K562 (cell line): ENCODE data around the gene RGS17. TPM values are rescaled to one million over a fixed set of nuclear protein-coding genes. Genes with fewer than 3 reads are reported as not detected.

ENCODE experiments used
- ATAC-seq: fragments of 200-7000 bp; cut with Tn5 transposase; 3 replicates; pipeline ENCODE4 v1.9.1; 2020; ENCODE audit warnings: moderate library complexity
- BruUV-seq: library from RNA; stranded (reverse); fragments of 400-500 nt; replicated peaks from 2 replicates; lab custom pipeline; 2021; lab: Mats Ljungman, UMichigan
- CTCF ChIA-PET: fragments of 300-600 bp; formaldehyde crosslinking; extraction: SDS; loops from one replicate; lab custom pipeline; 2021; ENCODE audit warnings: low intra/inter-chr PET ratio; lab: Yijun Ruan, JAX
- POLR2A ChIA-PET: fragments of 300-600, 350-650 bp; sonication (Branson Sonifier 250); formaldehyde crosslinking; extraction: SDS; loops from one replicate; lab custom pipeline; 2021; ENCODE audit warnings: antibody characterized with exemption, inconsistent platforms; lab: Yijun Ruan, JAX
- DNase-seq, 4 experiments: peaks; one replicate each; pipeline versions ENCODE4 v3.0.0 to v3.0.0-alpha.2; 2011 to 2018; ENCODE audit warnings: low spot score in 3 of 4, mixed read lengths in 3 of 4; ENCODE audit errors: extremely low read depth in 1 of 4
- FAIRE-seq: peaks from 2 replicates; lab custom pipeline; 2011; peaks lifted over from hg19 to GRCh38; lab: Jason Lieb, UNC
- H2AFZ ChIP-seq: 2 replicates; pipeline ENCODE4 v1.6.0; 2011; ENCODE audit warnings: low read depth, low read length, control low read depth, inconsistent platforms
- H3K27ac ChIP-seq: fragments of 200-600 bp; 3 replicates; pipeline ENCODE4 v1.8.0; 2011; ENCODE audit warnings: low read depth, mild to moderate bottlenecking, control low read depth, inconsistent platforms, low read length, moderate library complexity, mixed read lengths; ENCODE audit errors: extremely low read depth
- H3K27me3 ChIP-seq, 2 experiments: fragments of 300-600 bp in 1 of 2; 2 replicates in 1 of 2; 3 replicates in 1 of 2; pipeline versions ENCODE4 v1.6.0 to v1.8.0; 2011; ENCODE audit warnings: inconsistent platforms in 2 of 2, low read length in 2 of 2, mild to moderate bottlenecking in 1 of 2, mixed read lengths in 1 of 2, moderate library complexity in 1 of 2; ENCODE audit not compliant: control insufficient read depth in 2 of 2, insufficient read depth in 2 of 2
- H3K36me3 ChIP-seq: fragments of 300-600 bp; 3 replicates; pipeline ENCODE4 v1.8.0; 2011; ENCODE audit warnings: mild to moderate bottlenecking, low read length, inconsistent platforms; ENCODE audit not compliant: control insufficient read depth, insufficient read depth
- H3K4me1 ChIP-seq, 2 experiments: fragments of 200-600 bp in 1 of 2; replicated peaks in 1 of 2; 2 replicates in 1 of 2; 3 replicates in 1 of 2; pipeline versions ENCODE4 v1.5.1 to v1.8.0; 2011; ENCODE audit warnings: inconsistent platforms in 2 of 2, low read length in 2 of 2, mild to moderate bottlenecking in 1 of 2, mixed read lengths in 1 of 2, moderate library complexity in 1 of 2; ENCODE audit not compliant: control insufficient read depth in 2 of 2, insufficient read depth in 2 of 2
- H3K4me2 ChIP-seq: 2 replicates; pipeline ENCODE4 v1.6.1; 2011; ENCODE audit warnings: low read length, control low read depth, inconsistent platforms, mixed read lengths; ENCODE audit not compliant: insufficient read depth
- H3K4me3 ChIP-seq: fragments of 200-600 bp; sonication (generic), shearing (Covaris generic); 2 replicates; pipeline ENCODE4 v1.5.1; 2016; ENCODE audit warnings: control low read depth, inconsistent platforms
- H3K79me2 ChIP-seq: fragments of 200-600 bp; 3 replicates; pipeline ENCODE4 v1.8.0; 2011; ENCODE audit warnings: low read length, inconsistent platforms; ENCODE audit not compliant: control insufficient read depth, insufficient read depth
- H3K9ac ChIP-seq, 2 experiments: 2 replicates each; pipeline versions ENCODE4 v1.6.0 to v1.6.1; 2011; ENCODE audit warnings: low read depth in 2 of 2, low read length in 2 of 2, control low read depth in 1 of 2, inconsistent platforms in 1 of 2, mild to moderate bottlenecking in 1 of 2, mixed read lengths in 1 of 2; ENCODE audit not compliant: insufficient read depth in 1 of 2
- H3K9me1 ChIP-seq: one replicate; pipeline ENCODE4 v1.6.0; 2011; ENCODE audit warnings: inconsistent platforms, mild to moderate bottlenecking, low read length, moderate library complexity; ENCODE audit not compliant: control insufficient read depth, insufficient read depth
- H3K9me3 ChIP-seq: replicated peaks from 2 replicates; pipeline ENCODE4 v1.5.1; 2011; ENCODE audit warnings: low read depth, low read length, inconsistent platforms; ENCODE audit not compliant: control insufficient read depth, insufficient read depth
- H4K20me1 ChIP-seq: replicated peaks from 2 replicates; pipeline ENCODE4 v1.6.1; 2011; ENCODE audit warnings: low read length, inconsistent platforms, mixed read lengths; ENCODE audit not compliant: control insufficient read depth, insufficient read depth
- BCLAF1 ChIP-seq, 2 experiments: fragments of 450-650 bp in 1 of 2; IDR thresholded peaks; 2 replicates each; pipeline ENCODE4 v1.6.1; 2011 to 2017; ENCODE audit warnings: low read depth in 2 of 2, antibody characterized with exemption in 1 of 2, borderline replicate concordance in 1 of 2, low read length in 1 of 2, mild to moderate bottlenecking in 1 of 2, mixed read lengths in 1 of 2; ENCODE audit not compliant: control insufficient read depth in 1 of 2
- HDAC2 ChIP-seq: fragments of 450-650 bp; IDR thresholded peaks from 2 replicates; pipeline ENCODE4 v1.6.1; 2016; ENCODE audit warnings: mild to moderate bottlenecking
- POLR2AphosphoS5 ChIP-seq: IDR thresholded peaks from 2 replicates; pipeline ENCODE4 v1.6.1; 2011; ENCODE audit warnings: mild to moderate bottlenecking, low read depth, low read length, moderate library complexity; ENCODE audit not compliant: control insufficient read depth, insufficient read depth
- PTRF ChIP-seq: fragments of 450-650 bp; IDR thresholded peaks from 2 replicates; pipeline ENCODE4 v1.6.1; 2016; ENCODE audit warnings: mild to moderate bottlenecking, missing genetic modification characterization, missing compliant biosample characterization
- ZNF12 ChIP-seq: sonication (generic); formaldehyde crosslinking; IDR thresholded peaks from 2 replicates; pipeline ENCODE4 v1.4.0; 2020; ENCODE audit warnings: mild to moderate bottlenecking, missing genetic modification reagents
- WGBS: fragments of 100-300 bp; shearing (Covaris generic); methylation state at CpG from one replicate; pipeline ENCODE4 v1.1.6; 2016; ENCODE audit warnings: low coverage, mixed read lengths; ENCODE audit not compliant: insufficient coverage; ENCODE audit errors: missing lambda C conversion rate; 5-methylcytosine and 5-hydroxymethylcytosine counted together
- in situ Hi-C: fragments of 300-500 bp; cut with MboI; formaldehyde crosslinking; loops from 4 replicates; pipeline ENCODE4 v1.15.0; 2018; ENCODE audit warnings: inconsistent platforms, mixed read lengths
- intact Hi-C: fragments of 100-400 bp; cut with micrococcal nuclease; formaldehyde crosslinking; loops from 2 replicates; pipeline ENCODE4 v1.14.2; 2022
- polyA plus RNA-seq, 8 experiments: library from polyadenylated mRNA; depleted of rRNA in 4 of 8; stranded (reverse) in 5 of 8; unstranded in 3 of 8; fragments of >200 nt; fragmentation: Nextera tagmentation in 2 of 8; fragmentation: Illumina TruSeq in 1 of 8; extraction: Ambion mirVana in 2 of 8; extraction: Trizol in 1 of 8; gene quantifications; 2 replicates each; pipeline versions ENCODE4 v1.2.1 to v1.2.3, GENCODE V29; 2011 to 2014; ENCODE audit warnings: inconsistent platforms in 1 of 8, missing spikeins in 1 of 8
- total RNA-seq, 7 experiments: library from RNA; depleted of rRNA in 6 of 7; stranded (reverse); fragments of >200 nt in 6 of 7; fragmentation: Illumina TruSeq in 2 of 7; extraction: Trizol in 2 of 7; gene quantifications; 2 replicates each; pipeline versions ENCODE4 v1.2.1 to v1.2.3, GENCODE V29; 2011 to 2021; ENCODE audit warnings: low replicate concordance in 1 of 7

RGS17 gene
- total and polyA plus RNA-seq, 9 of the 15 experiments (the other 6 are each of a cell fraction or from before 2014, with no cell fraction given), result 0.01 to 0.14 (median 0.08) TPM; not detected in 6

DNA sequence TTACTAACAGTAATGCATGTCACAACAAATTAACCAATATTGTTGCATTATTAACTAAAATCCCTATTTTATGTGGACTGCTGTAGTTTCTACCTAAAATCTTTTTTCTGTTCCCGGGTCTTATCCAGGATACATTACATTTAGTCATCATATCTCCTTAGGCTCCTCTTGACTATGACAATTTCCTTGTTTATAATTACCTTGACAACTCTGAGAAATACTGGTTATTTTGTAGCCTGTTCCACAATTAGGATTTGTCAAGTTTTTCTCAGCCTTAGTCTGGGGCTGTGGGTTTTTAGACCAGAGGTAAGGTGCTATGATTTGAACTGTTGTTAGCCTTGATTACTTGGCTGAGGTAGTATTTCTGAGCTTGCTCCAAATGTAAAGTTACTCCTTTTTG, 152.0 kb downstream of the RGS17 start:
- Histone ChIP-seq H3K27me3 (no peaks in the 10 kb centered on the region), H4K20me1 (peaks cover 42% of the 10 kb centered on the region), H3K9me3 (no peaks in the 10 kb centered on the region), H3K36me3 (peaks cover 74% of the 10 kb centered on the region), H3K4me3 (peak overlapping the region; percentile 99; the same call in 1 of the 2 replicates), H3K9ac (peak overlapping the region in 1 of 2 experiments; percentile 97; a peak in 2 of 4 replicates)
- no TSS peak for BruUV-seq
- POLR2A ChIA-PET, result interaction anchor here (1.7 to 1.9 kb wide), 2 partner anchors 11 to 17 kb away, joined by 7 to 11 read pairs; no protein-coding TSS in a partner anchor
- intact Hi-C loops, result no loop called here
- in situ Hi-C loops, result loop anchor here (25.0 kb wide), 2 partner anchors 1533 to 1567 kb away; partner anchors contain the start of gene CNKSR3
- TF ChIP-seq PTRF (tag) (no peak), POLR2AphosphoS5 (0 out of 2 replicates have a peak, but pooled peaks have one; percentile 24), BCLAF1 (IDR thresholded peaks at IDR 0.05; ENCODE audit: borderline replicate concordance in 1 of 2, control insufficient read depth in 1 of 2, low read depth in 2 of 2, low read length in 1 of 2) (peak in 1 of 2 experiments; percentile 69; a peak in 1 of 4 replicates), ZNF12 (CRISPR knock-in tag) (no peak), HDAC2 (no peak)
- TF ChIP-seq, all 486 proteins: peak for 2
- Histone ChIP-seq H3K27ac (no peak overlapping the region), H2AFZ (no peak overlapping the region), H3K79me2 (peaks cover 97% of the 10 kb centered on the region), H3K4me2 (peak overlapping the region; percentile 75), H3K9me1 (peaks cover 4% of the 10 kb centered on the region), H3K4me1 (peaks cover 3 to 34% of the 10 kb centered on the region in 2 experiments)
- CTCF ChIA-PET, result no interaction called here
- DNase-seq (no peak), FAIRE-seq (no peak), ATAC-seq (no peak)
- 48% methylated on average over 1 of the region's 1 CpG for WGBS
